Measurements from ENCODE around the gene TNKS1BP1. TPM values are rescaled to one million over a fixed set of nuclear protein-coding genes. Genes with fewer than 3 reads are reported as not detected.

Gene TNKS1BP1
- total and polyA plus RNA-seq, 2 experiments from 2014 or later = 64.2 to 72.2 TPM

DNA sequence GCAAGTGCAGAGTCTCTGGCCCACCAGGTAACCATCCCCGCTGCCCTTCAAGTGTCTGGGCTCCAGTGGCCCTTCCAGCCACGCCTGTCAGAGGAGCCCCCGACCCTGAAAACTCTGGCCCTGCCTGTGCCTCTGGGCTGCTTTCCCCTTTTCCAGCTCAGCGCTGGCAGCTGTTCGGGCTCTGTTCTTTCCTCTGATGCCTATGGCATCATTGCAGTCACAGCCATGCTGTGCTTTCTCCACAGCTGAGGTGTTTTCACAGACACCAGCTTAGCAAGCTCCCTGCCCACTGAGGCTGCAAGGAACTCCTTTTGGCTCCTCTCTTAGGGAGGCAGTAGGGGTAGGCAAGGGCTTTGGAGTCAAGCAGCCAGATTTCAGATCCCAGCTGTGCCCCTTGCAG is 34.6 kb upstream of the TNKS1BP1 start (continued):
- TF ChIP-seq, protein P1, sequence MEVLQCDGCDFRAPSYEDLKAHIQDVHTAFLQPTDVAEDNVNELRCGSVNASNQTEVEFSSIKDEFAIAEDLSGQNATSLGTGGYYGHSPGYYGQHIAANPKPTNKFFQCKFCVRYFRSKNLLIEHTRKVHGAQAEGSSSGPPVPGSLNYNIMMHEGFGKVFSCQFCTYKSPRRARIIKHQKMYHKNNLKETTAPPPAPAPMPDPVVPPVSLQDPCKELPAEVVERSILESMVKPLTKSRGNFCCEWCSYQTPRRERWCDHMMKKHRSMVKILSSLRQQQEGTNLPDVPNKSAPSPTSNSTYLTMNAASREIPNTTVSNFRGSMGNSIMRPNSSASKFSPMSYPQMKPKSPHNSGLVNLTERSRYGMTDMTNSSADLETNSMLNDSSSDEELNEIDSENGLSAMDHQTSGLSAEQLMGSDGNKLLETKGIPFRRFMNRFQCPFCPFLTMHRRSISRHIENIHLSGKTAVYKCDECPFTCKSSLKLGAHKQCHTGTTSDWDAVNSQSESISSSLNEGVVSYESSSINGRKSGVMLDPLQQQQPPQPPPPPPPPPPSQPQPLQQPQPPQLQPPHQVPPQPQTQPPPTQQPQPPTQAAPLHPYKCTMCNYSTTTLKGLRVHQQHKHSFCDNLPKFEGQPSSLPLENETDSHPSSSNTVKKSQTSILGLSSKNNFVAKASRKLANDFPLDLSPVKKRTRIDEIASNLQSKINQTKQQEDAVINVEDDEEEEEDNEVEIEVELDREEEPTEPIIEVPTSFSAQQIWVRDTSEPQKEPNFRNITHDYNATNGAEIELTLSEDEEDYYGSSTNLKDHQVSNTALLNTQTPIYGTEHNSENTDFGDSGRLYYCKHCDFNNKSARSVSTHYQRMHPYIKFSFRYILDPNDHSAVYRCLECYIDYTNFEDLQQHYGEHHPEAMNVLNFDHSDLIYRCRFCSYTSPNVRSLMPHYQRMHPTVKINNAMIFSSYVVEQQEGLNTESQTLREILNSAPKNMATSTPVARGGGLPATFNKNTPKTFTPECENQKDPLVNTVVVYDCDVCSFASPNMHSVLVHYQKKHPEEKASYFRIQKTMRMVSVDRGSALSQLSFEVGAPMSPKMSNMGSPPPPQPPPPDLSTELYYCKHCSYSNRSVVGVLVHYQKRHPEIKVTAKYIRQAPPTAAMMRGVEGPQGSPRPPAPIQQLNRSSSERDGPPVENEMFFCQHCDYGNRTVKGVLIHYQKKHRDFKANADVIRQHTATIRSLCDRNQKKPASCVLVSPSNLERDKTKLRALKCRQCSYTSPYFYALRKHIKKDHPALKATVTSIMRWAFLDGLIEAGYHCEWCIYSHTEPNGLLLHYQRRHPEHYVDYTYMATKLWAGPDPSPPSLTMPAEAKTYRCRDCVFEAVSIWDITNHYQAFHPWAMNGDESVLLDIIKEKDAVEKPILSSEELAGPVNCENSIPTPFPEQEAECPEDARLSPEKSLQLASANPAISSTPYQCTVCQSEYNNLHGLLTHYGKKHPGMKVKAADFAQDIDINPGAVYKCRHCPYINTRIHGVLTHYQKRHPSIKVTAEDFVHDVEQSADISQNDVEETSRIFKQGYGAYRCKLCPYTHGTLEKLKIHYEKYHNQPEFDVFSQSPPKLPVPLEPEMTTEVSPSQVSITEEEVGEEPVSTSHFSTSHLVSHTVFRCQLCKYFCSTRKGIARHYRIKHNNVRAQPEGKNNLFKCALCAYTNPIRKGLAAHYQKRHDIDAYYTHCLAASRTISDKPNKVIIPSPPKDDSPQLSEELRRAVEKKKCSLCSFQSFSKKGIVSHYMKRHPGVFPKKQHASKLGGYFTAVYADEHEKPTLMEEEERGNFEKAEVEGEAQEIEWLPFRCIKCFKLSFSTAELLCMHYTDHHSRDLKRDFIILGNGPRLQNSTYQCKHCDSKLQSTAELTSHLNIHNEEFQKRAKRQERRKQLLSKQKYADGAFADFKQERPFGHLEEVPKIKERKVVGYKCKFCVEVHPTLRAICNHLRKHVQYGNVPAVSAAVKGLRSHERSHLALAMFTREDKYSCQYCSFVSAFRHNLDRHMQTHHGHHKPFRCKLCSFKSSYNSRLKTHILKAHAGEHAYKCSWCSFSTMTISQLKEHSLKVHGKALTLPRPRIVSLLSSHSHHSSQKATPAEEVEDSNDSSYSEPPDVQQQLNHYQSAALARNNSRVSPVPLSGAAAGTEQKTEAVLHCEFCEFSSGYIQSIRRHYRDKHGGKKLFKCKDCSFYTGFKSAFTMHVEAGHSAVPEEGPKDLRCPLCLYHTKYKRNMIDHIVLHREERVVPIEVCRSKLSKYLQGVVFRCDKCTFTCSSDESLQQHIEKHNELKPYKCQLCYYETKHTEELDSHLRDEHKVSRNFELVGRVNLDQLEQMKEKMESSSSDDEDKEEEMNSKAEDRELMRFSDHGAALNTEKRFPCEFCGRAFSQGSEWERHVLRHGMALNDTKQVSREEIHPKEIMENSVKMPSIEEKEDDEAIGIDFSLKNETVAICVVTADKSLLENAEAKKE (CRISPR knock-in tag; IDR thresholded peaks at IDR 0.05) = no peak
- TF ChIP-seq EZH2 (IDR thresholded peaks at IDR 0.05; ENCODE audit: low read depth, unreplicated experiment) = no peak
- TF ChIP-seq, protein P2, sequence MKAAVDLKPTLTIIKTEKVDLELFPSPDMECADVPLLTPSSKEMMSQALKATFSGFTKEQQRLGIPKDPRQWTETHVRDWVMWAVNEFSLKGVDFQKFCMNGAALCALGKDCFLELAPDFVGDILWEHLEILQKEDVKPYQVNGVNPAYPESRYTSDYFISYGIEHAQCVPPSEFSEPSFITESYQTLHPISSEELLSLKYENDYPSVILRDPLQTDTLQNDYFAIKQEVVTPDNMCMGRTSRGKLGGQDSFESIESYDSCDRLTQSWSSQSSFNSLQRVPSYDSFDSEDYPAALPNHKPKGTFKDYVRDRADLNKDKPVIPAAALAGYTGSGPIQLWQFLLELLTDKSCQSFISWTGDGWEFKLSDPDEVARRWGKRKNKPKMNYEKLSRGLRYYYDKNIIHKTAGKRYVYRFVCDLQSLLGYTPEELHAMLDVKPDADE (IDR thresholded peaks at IDR 0.05) = no peak
- TF ChIP-seq, protein P3, sequence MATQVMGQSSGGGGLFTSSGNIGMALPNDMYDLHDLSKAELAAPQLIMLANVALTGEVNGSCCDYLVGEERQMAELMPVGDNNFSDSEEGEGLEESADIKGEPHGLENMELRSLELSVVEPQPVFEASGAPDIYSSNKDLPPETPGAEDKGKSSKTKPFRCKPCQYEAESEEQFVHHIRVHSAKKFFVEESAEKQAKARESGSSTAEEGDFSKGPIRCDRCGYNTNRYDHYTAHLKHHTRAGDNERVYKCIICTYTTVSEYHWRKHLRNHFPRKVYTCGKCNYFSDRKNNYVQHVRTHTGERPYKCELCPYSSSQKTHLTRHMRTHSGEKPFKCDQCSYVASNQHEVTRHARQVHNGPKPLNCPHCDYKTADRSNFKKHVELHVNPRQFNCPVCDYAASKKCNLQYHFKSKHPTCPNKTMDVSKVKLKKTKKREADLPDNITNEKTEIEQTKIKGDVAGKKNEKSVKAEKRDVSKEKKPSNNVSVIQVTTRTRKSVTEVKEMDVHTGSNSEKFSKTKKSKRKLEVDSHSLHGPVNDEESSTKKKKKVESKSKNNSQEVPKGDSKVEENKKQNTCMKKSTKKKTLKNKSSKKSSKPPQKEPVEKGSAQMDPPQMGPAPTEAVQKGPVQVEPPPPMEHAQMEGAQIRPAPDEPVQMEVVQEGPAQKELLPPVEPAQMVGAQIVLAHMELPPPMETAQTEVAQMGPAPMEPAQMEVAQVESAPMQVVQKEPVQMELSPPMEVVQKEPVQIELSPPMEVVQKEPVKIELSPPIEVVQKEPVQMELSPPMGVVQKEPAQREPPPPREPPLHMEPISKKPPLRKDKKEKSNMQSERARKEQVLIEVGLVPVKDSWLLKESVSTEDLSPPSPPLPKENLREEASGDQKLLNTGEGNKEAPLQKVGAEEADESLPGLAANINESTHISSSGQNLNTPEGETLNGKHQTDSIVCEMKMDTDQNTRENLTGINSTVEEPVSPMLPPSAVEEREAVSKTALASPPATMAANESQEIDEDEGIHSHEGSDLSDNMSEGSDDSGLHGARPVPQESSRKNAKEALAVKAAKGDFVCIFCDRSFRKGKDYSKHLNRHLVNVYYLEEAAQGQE (IDR thresholded peaks at IDR 0.05; ENCODE audit: unreplicated experiment) = no peak
- no peak for TF ChIP-seq JUNB (IDR thresholded peaks at IDR 0.05; ENCODE audit: unreplicated experiment)

Measured in GM23338 (cell line).